GM12878 (cell line): ENCODE data around the gene ZIK1. TPM values are rescaled to one million over a fixed set of nuclear protein-coding genes. Genes with fewer than 3 reads are reported as not detected.

ENCODE experiments used
- BCL11A ChIP-seq: IDR thresholded peaks from 2 replicates; pipeline ENCODE4 v1.6.1; 2011; ENCODE audit warnings: low read depth, low read length
- CHD2 ChIP-seq: IDR thresholded peaks from 2 replicates; pipeline ENCODE4 v1.6.1; 2011; ENCODE audit warnings: low read depth, low read length, improper control_type of control experiment, borderline replicate concordance
- DPF2 ChIP-seq: fragments of 450-650 bp; IDR thresholded peaks from 2 replicates; pipeline ENCODE4 v1.6.1; 2017; ENCODE audit warnings: mild to moderate bottlenecking
- E2F4 ChIP-seq: IDR thresholded peaks from 2 replicates; pipeline ENCODE4 v1.6.1; 2012; ENCODE audit warnings: low read depth, low read length, improper control_type of control experiment
- ELK1 ChIP-seq: IDR thresholded peaks from 2 replicates; pipeline ENCODE4 v1.6.1; 2012; ENCODE audit warnings: low read depth, low read length, improper control_type of control experiment
- ESRRA ChIP-seq: IDR thresholded peaks from 2 replicates; pipeline ENCODE4 v1.6.1; 2012; ENCODE audit warnings: mild to moderate bottlenecking, low read length, improper control_type of control experiment
- FOS ChIP-seq: IDR thresholded peaks from 3 replicates; pipeline ENCODE4 v1.6.1; 2011; ENCODE audit warnings: borderline replicate concordance; ENCODE audit not compliant: insufficient read length; ENCODE audit errors: extremely low read depth
- GABPA ChIP-seq: IDR thresholded peaks from 2 replicates; pipeline ENCODE4 v1.6.1; 2014; ENCODE audit warnings: antibody characterized with exemption, low read depth, mild to moderate bottlenecking, inconsistent platforms
- KLF5 ChIP-seq: fragments of 450-650 bp; IDR thresholded peaks from 2 replicates; pipeline ENCODE4 v1.6.1; 2014; ENCODE audit warnings: mild to moderate bottlenecking; ENCODE audit not compliant: partially characterized antibody
- LARP7 ChIP-seq: fragments of 450-650 bp; IDR thresholded peaks from 2 replicates; pipeline ENCODE4 v1.6.1; 2017; ENCODE audit warnings: mild to moderate bottlenecking
- MAX ChIP-seq: IDR thresholded peaks from 2 replicates; pipeline ENCODE4 v1.6.1; 2012; ENCODE audit warnings: low read depth, low read length, improper control_type of control experiment
- NFYB ChIP-seq: IDR thresholded peaks from 2 replicates; pipeline ENCODE4 v1.6.1; 2011; ENCODE audit warnings: low read depth, mild to moderate bottlenecking, low read length, improper control_type of control experiment, moderate library complexity; ENCODE audit not compliant: insufficient read depth
- NR2C1 ChIP-seq: fragments of 450-650 bp; IDR thresholded peaks from 2 replicates; pipeline ENCODE4 v1.6.1; 2017; ENCODE audit warnings: antibody characterized with exemption, mild to moderate bottlenecking, moderate library complexity
- NR2F1 ChIP-seq: fragments of 450-650 bp; conservative IDR thresholded peaks from 2 replicates; pipeline ENCODE4 v1.6.1; 2017; ENCODE audit warnings: mild to moderate bottlenecking
- POU2F2 ChIP-seq: IDR thresholded peaks from 3 replicates; pipeline ENCODE4 v1.6.1; 2011; ENCODE audit warnings: low read depth, mild to moderate bottlenecking, low read length, borderline replicate concordance
- RUNX3 ChIP-seq: IDR thresholded peaks from 2 replicates; pipeline ENCODE4 v1.6.1; 2012; ENCODE audit warnings: low read length, inconsistent platforms
- SP1 ChIP-seq: IDR thresholded peaks from one replicate; pipeline ENCODE4 v1.6.1; 2011; ENCODE audit warnings: low read depth, low read length
- TBL1XR1 ChIP-seq: IDR thresholded peaks from 2 replicates; pipeline ENCODE4 v1.6.1; 2012; ENCODE audit warnings: low read depth, low read length, improper control_type of control experiment
- YY1 ChIP-seq: IDR thresholded peaks from 2 replicates; pipeline ENCODE4 v1.6.1; 2011; ENCODE audit warnings: low read depth, mild to moderate bottlenecking, low read length
- ZBTB33 ChIP-seq: fragments of 450-650 bp; IDR thresholded peaks from 2 replicates; pipeline ENCODE4 v1.6.1; 2017; ENCODE audit warnings: mild to moderate bottlenecking
- ZBTB4 ChIP-seq: fragments of 450-650 bp; formaldehyde crosslinking; IDR thresholded peaks from 2 replicates; pipeline ENCODE4 v1.4.0; 2022; ENCODE audit warnings: mild to moderate bottlenecking, moderate library complexity
- polyA plus RNA-seq, 11 experiments: library from polyadenylated mRNA; depleted of rRNA in 4 of 11; unstranded in 6 of 11; stranded (reverse) in 5 of 11; fragments of >200 nt; fragmentation: Nextera tagmentation in 4 of 11; fragmentation: Illumina TruSeq in 1 of 11; extraction: Ambion mirVana in 4 of 11; extraction: Trizol in 1 of 11; gene quantifications; 1 replicate in 1 of 11; 2 replicates in 10 of 11; pipeline versions ENCODE4 v1.2.1 to v1.2.3, GENCODE V29; 2011 to 2016; ENCODE audit warnings: inconsistent platforms in 2 of 11, missing spikeins in 2 of 11, low read depth in 1 of 11
- total RNA-seq, 4 experiments: library from RNA; depleted of rRNA in 3 of 4; stranded (reverse); fragments of >200 nt in 3 of 4; fragmentation: Illumina TruSeq in 1 of 4; extraction: Trizol in 1 of 4; gene quantifications; 2 replicates each; pipeline versions ENCODE4 v1.2.1 to v1.2.3, GENCODE V29; 2013 to 2021

The ZIK1 gene
- total and polyA plus RNA-seq, 10 of the 15 experiments (the other 5 are each of a cell fraction or from before 2014, with no cell fraction given): 0.45 to 4.7 (median 2.7) TPM

GRCh38 chr19:57578487-57579205, 5.3 kb upstream of the ZIK1 start, which contains the start of gene ZNF416 (continued):
- TF ChIP-seq MAX (0 out of 2 replicates have a peak, but pooled peaks have one; percentile 31), LARP7 (peak; percentile 66), ELK1 (peak; percentile 76), FOS (peak; percentile 29), CHD2 (peak; percentile 92), NR2F1 (0 out of 2 replicates have a peak, but pooled peaks have one; percentile 31), E2F4 (0 out of 2 replicates have a peak, but pooled peaks have one; percentile 46), YY1 (peak; percentile 54; the same call in 1 of the 2 replicates), KLF5 (peak; percentile 35), GABPA (peak; percentile 93), TBL1XR1 (peak; percentile 57; the same call in 1 of the 2 replicates), SP1 (peak; percentile 79), POU2F2 (peak; percentile 76; the same call in 1 of the 3 replicates), RUNX3 (0 out of 2 replicates have a peak, but pooled peaks have one; percentile 16), NFYB (peak; percentile 88), BCL11A (no peak), DPF2 (0 out of 2 replicates have a peak, but pooled peaks have one; percentile 50), ESRRA (0 out of 2 replicates have a peak, but pooled peaks have one; percentile 12), NR2C1 (peak; percentile 75), ZBTB4 (CRISPR knock-in tag) (no peak), ZBTB33 (no peak)
